ENCODE measurements around the gene PDGFC. TPM values are rescaled to one million over a fixed set of nuclear protein-coding genes. Genes with fewer than 3 reads are reported as not detected.

PDGFC gene
- 2.3 to 4.5 TPM (median 2.7 TPM) in 5 replicates for total RNA-seq (2022; extraction: Qiagen RNA extraction)

GRCh38 chr4:156971676-156972378 lies at the start of gene PDGFC:
PDGFC (minus strand) TSS chr4:156971799; CDS start chr4:156970903, 896 bp downstream.

Other genes with a start within 250 kb of the PDGFC start
- gene GLRB, start 104.4 kb upstream of the PDGFC start, total RNA-seq (2022; extraction: Qiagen RNA extraction), result 0.51 to 1.00 TPM (median 0.63 TPM) in 5 replicates
- gene GRIA2, start 248.9 kb upstream of the PDGFC start, total RNA-seq (2022; extraction: Qiagen RNA extraction), result not detected in 5 replicates